Retinal pigment epithelial cell (primary cell): Measurements from ENCODE around the gene STX12.
"Not testable (repeated sequence)": the region's sequence is repeated elsewhere in the genome, so short reads cannot be mapped to it uniquely, and the experiment has no call there.

Experiments used
- DNase-seq: peaks from one replicate; pipeline ENCODE4 v3.0.0-alpha.2; 2010; ENCODE audit warnings: low read depth
- H3K4me3 ChIP-seq: 2 replicates; pipeline ENCODE4 v1.5.1; 2011; ENCODE audit warnings: mild to moderate bottlenecking, low read length, control low read depth, moderate library complexity
- CTCF ChIP-seq: conservative IDR thresholded peaks from 2 replicates; pipeline ENCODE4 v1.5.1; 2011; ENCODE audit warnings: low read depth, low read length, control low read depth, inconsistent platforms

Gene STX12

GRCh38 chr1:27809883-27810282 is 36.9 kb downstream of the STX12 start:
- TF ChIP-seq CTCF, result no peak
- no peak for DNase-seq
- no peak overlapping the region for H3K4me3 ChIP-seq

GRCh38 chr1:27811741-27812500 is 38.9 kb downstream of the STX12 start:
- DNase-seq, result no peak
- TF ChIP-seq CTCF, result no peak
- no peak overlapping the region for H3K4me3 ChIP-seq

GRCh38 chr1:27816921-27817630 is 44.1 kb downstream of the STX12 start:
- no peak for DNase-seq
- no peak overlapping the region for H3K4me3 ChIP-seq
- no peak for TF ChIP-seq CTCF

- no peak for TF ChIP-seq CTCF
- no peak overlapping the region for H3K4me3 ChIP-seq
- no peak for DNase-seq
Observed at GRCh38 chr1:27821761-27822315, 48.8 kb downstream of the STX12 start.

GRCh38 chr1:27823784-27824183 is 50.8 kb downstream of the STX12 start:
- H3K4me3 ChIP-seq, result no peak overlapping the region
- DNase-seq, result no peak
- TF ChIP-seq CTCF, result no peak

GRCh38 chr1:27824411-27824810 is 51.4 kb downstream of the STX12 start:
- DNase-seq, result no peak
- H3K4me3 ChIP-seq, result no peak overlapping the region
- no peak for TF ChIP-seq CTCF

GRCh38 chr1:27829339-27829960 is 56.4 kb downstream of the STX12 start:
- not testable (repeated sequence) for DNase-seq, H3K4me3 ChIP-seq
